Glomerular endothelial cell (primary cell): ENCODE measurements around the gene TTF1. TPM values are rescaled to one million over a fixed set of nuclear protein-coding genes. Genes with fewer than 3 reads are reported as not detected.

Experiments
- total RNA-seq: library from RNA; depleted of rRNA; stranded (reverse); fragments of >200 nt; gene quantifications from 2 replicates; pipeline ENCODE4 v1.2.3, GENCODE V29; 2015

TTF1 gene
- total RNA-seq, 1 donor from 2014 or later, result 7.9 TPM

Other genes with a start within 250 kb of the TTF1 start
- gene NTNG2, start 244.8 kb downstream of the TTF1 start, total RNA-seq, result 0.58 and 0.63 TPM in 2 replicates
- 50.1 and 62.4 TPM in 2 replicates for gene SETX, start 51.9 kb downstream of the TTF1 start, total RNA-seq
- gene CFAP77, start 3.4 kb upstream of the TTF1 start, total RNA-seq, result not detected in 2 replicates
- gene BARHL1, start 175.8 kb upstream of the TTF1 start, total RNA-seq, result not detected in 2 replicates